DND-41 (cell line): ENCODE results near the gene ATG9B.

Experiments used
- ATAC-seq: fragments of 200-7000 bp; cut with Tn5 transposase; 3 replicates; pipeline ENCODE4 v1.9.1; 2021; ENCODE audit warnings: low read depth; ENCODE audit not compliant: insufficient read depth
- DNase-seq: peaks from one replicate; pipeline ENCODE4 v3.0.0-alpha.2; 2020
- H2AFZ ChIP-seq: 2 replicates; pipeline ENCODE4 v1.6.0; 2012; ENCODE audit warnings: low read depth, low read length
- H3K27ac ChIP-seq: 2 replicates; pipeline ENCODE4 v1.5.1; 2012; ENCODE audit warnings: low read length, inconsistent platforms
- H3K27me3 ChIP-seq: fragments of 200-600 bp; sonication (generic); 2 replicates; pipeline ENCODE4 v1.6.0; 2012; ENCODE audit warnings: low read length, mild to moderate bottlenecking, inconsistent platforms; ENCODE audit not compliant: insufficient read depth, poor library complexity
- H3K36me3 ChIP-seq: 2 replicates; pipeline ENCODE4 v1.5.1; 2012; ENCODE audit warnings: low read length, inconsistent platforms; ENCODE audit not compliant: insufficient read depth
- H3K4me1 ChIP-seq: 2 replicates; pipeline ENCODE4 v1.5.1; 2012; ENCODE audit warnings: mild to moderate bottlenecking, low read length; ENCODE audit not compliant: insufficient read depth
- H3K4me2 ChIP-seq: 2 replicates; pipeline ENCODE4 v1.6.0; 2012; ENCODE audit warnings: mild to moderate bottlenecking, moderate library complexity, low read length, inconsistent platforms; ENCODE audit not compliant: insufficient read depth
- H3K4me3 ChIP-seq, 2 experiments: fragments of 200-600 bp in 1 of 2; shearing (Covaris generic) in 1 of 2; 2 replicates each; pipeline ENCODE4 v1.5.1; 2012 to 2016; ENCODE audit warnings: inconsistent platforms in 2 of 2, low read length in 2 of 2, mild to moderate bottlenecking in 2 of 2, low read depth in 1 of 2, moderate library complexity in 1 of 2
- H3K79me2 ChIP-seq: 2 replicates; pipeline ENCODE4 v1.6.0; 2012; ENCODE audit warnings: low read length, inconsistent platforms; ENCODE audit not compliant: insufficient read depth
- H3K9ac ChIP-seq: 2 replicates; pipeline ENCODE4 v1.6.0; 2012; ENCODE audit warnings: low read depth, mild to moderate bottlenecking, inconsistent platforms, low read length, moderate library complexity
- H3K9me3 ChIP-seq: 2 replicates; pipeline ENCODE4 v1.5.1; 2012; ENCODE audit warnings: low read length, moderate library complexity, mild to moderate bottlenecking, inconsistent platforms; ENCODE audit not compliant: insufficient read depth, severe bottlenecking
- H4K20me1 ChIP-seq: 2 replicates; pipeline ENCODE4 v1.6.0; 2012; ENCODE audit warnings: low read length; ENCODE audit not compliant: insufficient read depth
- EZH2 ChIP-seq: IDR thresholded peaks from 3 replicates; pipeline ENCODE4 v1.6.1; 2012; ENCODE audit warnings: borderline replicate concordance, low read depth, mild to moderate bottlenecking, moderate library complexity, low read length, inconsistent platforms; ENCODE audit not compliant: severe bottlenecking
- TF ChIP-seq, protein P1 (sequence below): IDR thresholded peaks from 2 replicates; pipeline ENCODE4 v1.5.1; 2012; ENCODE audit warnings: borderline replicate concordance, low read length, moderate library complexity, mild to moderate bottlenecking; ENCODE audit not compliant: poor library complexity, severe bottlenecking; ENCODE audit errors: extremely low read depth

The ATG9B gene

DNA sequence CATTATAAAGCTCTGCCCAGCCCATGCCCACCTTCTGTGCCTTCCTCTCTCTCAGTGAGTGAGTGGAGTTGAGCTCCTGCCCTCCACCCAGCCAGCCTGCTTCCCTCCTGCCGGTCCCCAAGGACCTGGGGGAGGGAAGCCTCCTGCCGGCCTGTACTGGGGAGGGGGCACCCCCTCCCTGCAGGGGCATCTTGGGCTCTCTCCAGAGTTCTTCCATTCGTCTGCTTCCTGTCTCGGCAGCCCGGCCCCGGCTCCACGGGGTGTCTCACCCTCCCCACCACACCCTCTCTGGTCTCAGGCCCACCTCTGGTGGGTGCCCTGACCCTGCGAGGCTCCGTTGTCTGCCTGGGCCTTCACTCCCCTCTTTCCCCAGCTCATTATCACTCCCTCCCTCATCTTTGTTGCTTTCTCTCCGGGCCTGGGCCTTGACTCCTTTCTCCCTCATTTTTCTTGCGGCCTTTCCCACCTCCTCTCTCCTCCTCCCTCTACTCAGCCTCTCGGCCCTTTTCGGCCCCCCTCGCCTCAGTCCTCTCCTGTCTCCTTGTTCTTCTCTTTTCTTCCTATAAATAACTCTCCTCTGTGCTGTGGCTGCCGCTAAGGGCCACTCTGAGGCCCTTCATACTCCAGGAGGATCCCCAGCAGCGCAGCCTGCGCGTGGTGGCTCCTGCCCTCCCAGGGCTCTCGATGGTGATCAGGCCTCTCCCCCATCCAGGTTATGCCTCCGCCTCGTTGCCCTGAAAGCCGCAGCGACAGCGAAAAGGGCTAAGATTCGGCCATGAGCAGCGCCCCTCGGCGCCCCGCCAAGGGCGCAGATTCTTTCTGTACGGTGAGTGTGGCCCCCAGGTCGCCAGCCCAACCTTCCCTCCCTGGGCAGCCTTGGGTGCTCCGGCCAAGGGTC is 37.2 kb upstream of the ATG9B start:
- H3K9ac ChIP-seq, result peak overlapping the region; percentile 68; the same call in 1 of the 2 replicates

DNA sequence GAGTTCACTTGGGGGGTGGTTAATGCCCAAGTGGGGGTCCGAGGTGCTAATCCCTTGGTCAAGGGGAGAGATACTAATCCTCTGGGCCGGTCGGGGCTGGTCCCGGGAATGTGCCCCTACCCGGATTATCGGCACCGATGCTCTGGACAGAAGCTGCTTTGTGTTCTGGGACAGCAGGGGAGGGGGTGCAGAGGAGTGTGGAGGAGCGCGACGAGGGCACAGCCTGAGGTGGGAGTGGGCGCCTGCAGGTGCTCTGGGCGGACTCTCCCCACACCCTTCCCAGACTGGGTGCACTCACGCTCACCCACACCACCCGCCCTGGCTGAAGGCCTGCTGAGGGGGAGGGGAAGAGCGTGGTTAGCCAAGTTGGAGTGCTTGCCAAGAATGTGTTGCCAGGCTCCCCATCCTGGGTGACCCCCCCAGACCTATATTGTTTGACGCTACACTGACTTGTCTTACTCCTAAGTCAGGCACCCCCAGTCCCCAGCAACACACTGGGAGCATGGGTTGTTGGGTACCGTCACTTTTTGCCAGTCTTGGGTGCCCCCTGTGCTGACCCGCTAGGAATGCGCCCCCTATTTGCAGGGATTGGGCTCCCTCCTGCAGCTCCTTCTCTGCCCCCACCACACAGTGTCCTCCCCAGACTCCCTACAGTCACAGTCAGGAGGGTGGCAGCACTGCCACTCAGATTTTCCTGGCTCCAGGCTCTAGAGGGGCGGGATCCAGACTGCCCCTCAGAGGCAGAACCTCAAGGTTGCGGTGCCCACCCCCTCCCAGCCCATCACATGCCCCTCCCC is 36.3 kb upstream of the ATG9B start:
- no peak for TF ChIP-seq EZH2
- TF ChIP-seq, protein P1, sequence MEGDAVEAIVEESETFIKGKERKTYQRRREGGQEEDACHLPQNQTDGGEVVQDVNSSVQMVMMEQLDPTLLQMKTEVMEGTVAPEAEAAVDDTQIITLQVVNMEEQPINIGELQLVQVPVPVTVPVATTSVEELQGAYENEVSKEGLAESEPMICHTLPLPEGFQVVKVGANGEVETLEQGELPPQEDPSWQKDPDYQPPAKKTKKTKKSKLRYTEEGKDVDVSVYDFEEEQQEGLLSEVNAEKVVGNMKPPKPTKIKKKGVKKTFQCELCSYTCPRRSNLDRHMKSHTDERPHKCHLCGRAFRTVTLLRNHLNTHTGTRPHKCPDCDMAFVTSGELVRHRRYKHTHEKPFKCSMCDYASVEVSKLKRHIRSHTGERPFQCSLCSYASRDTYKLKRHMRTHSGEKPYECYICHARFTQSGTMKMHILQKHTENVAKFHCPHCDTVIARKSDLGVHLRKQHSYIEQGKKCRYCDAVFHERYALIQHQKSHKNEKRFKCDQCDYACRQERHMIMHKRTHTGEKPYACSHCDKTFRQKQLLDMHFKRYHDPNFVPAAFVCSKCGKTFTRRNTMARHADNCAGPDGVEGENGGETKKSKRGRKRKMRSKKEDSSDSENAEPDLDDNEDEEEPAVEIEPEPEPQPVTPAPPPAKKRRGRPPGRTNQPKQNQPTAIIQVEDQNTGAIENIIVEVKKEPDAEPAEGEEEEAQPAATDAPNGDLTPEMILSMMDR, result peak; percentile 30
- Histone ChIP-seq H3K9me3 (no peaks in the 10 kb centered on the region), H3K9ac (peak overlapping the region; percentile 68), H3K36me3 (peaks cover 37% of the 10 kb centered on the region), H3K4me3 (peak overlapping the region; percentile 84 to 85), H3K27me3 (no peaks in the 10 kb centered on the region), H3K4me1 (peaks cover 55% of the 10 kb centered on the region), H3K79me2 (peaks cover 39% of the 10 kb centered on the region), H3K27ac (peak overlapping the region; percentile 92), H3K4me2 (peak overlapping the region; percentile 96), H4K20me1 (peaks cover 37% of the 10 kb centered on the region), H2AFZ (peak overlapping the region; percentile 80; the same call in 1 of the 2 replicates)
- DNase-seq, result peak; percentile 57
- ATAC-seq, result no peak

More for the DNA sequence above, 37.2 kb upstream of the ATG9B start:
- ATAC-seq, result no peak
- Histone ChIP-seq H3K4me1 (peaks cover 50% of the 10 kb centered on the region), H3K79me2 (peaks cover 39% of the 10 kb centered on the region), H2AFZ (no peak overlapping the region), H3K27ac (0 out of 2 replicates have a peak overlapping the region, but pooled peaks have one; percentile 18), H3K4me3 (peak overlapping the region in 1 of 2 experiments; percentile 85; a peak in 1 of 4 replicates), H3K36me3 (peaks cover 46% of the 10 kb centered on the region), H4K20me1 (peaks cover 37% of the 10 kb centered on the region), H3K4me2 (peak overlapping the region; percentile 96), H3K27me3 (no peaks in the 10 kb centered on the region), H3K9me3 (no peaks in the 10 kb centered on the region)
- DNase-seq, result no peak
- no peak for TF ChIP-seq EZH2
- TF ChIP-seq, protein P1, result no peak

DNA sequence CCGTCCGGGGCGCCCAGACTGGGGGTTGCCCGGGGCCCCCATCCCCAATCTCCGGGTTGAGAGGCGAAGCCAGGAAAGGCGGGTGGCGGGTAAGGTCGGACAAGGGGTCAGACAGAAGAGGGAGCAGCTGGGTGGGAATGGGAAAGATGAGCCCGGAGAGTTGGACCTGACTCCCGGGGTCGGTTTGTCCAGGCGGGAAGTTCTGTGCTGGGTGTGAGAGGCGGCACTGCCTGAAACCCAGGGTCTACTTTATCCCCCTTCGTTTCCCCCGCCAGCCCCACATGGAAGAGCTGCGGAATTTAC is 35.8 kb upstream of the ATG9B start:
- H3K4me3 ChIP-seq, result peak overlapping the region; percentile 84 to 85
- H3K4me2 ChIP-seq, result peak overlapping the region; percentile 96
- ATAC-seq (no peak), DNase-seq (no peak)
- H3K27ac ChIP-seq, result peak overlapping the region; percentile 92
- H3K79me2 ChIP-seq, result peaks cover 39% of the 10 kb centered on the region
- H3K9me3 ChIP-seq, result no peaks in the 10 kb centered on the region
- TF ChIP-seq, protein P1, result no peak
- TF ChIP-seq EZH2, result no peak
- peaks cover 32% of the 10 kb centered on the region for H3K36me3 ChIP-seq
- H3K9ac ChIP-seq, result peak overlapping the region; percentile 68
- H2AFZ ChIP-seq, result peak overlapping the region; percentile 80
- H4K20me1 ChIP-seq, result peaks cover 33% of the 10 kb centered on the region
- H3K27me3 ChIP-seq, result no peaks in the 10 kb centered on the region
- H3K4me1 ChIP-seq, result peaks cover 55% of the 10 kb centered on the region
